ENCODE measurements around the gene C10orf105. TPM values are rescaled to one million over a fixed set of nuclear protein-coding genes. Genes with fewer than 3 reads are reported as not detected.

Gene C10orf105
- total and polyA plus RNA-seq, 2 of the 8 experiments (the other 6 are each of a cell fraction or from before 2014, with no cell fraction given) = 0.71 to 0.73 TPM

- TF ChIP-seq GABPA (IDR thresholded peaks at IDR 0.05; ENCODE audit: borderline replicate concordance, insufficient read depth, low read length) (no peak), POLR2A (IDR thresholded peaks at IDR 0.05; ENCODE audit: control extremely low read depth in 1 of 2, low read depth in 2 of 2, low read length in 2 of 2) (no peak), HDAC6 (IDR thresholded peaks at IDR 0.05; ENCODE audit: low read depth, low read length) (no peak), GTF2F1 (IDR thresholded peaks at IDR 0.05; ENCODE audit: borderline replicate concordance, low read depth, low read length) (no peak), JUN (IDR thresholded peaks at IDR 0.05; ENCODE audit: low read depth, low read length) (no peak), PHF8 (conservative IDR thresholded peaks at IDR 0.05; ENCODE audit: low read depth, low read length) (no peak)
Measured at GRCh38 chr10:71753960-71754505, 34.5 kb upstream of the C10orf105 start (continued).
